Measurements from ENCODE around the gene TLR9. TPM values are rescaled to one million over a fixed set of nuclear protein-coding genes. Genes with fewer than 3 reads are reported as not detected.

The TLR9 gene
- polyA plus RNA-seq, 1 of the 3 experiments (the other 2 are of a cell fraction) = 0.12 TPM

- TF ChIP-seq REST (IDR thresholded peaks at IDR 0.05; ENCODE audit: low read depth, low read length) (no peak), FOXM1 (IDR thresholded peaks at IDR 0.05; ENCODE audit: low read depth) (no peak), TCF12 (IDR thresholded peaks at IDR 0.05) (no peak), FOXJ3 (CRISPR knock-in tag; IDR thresholded peaks at IDR 0.05) (no peak)
These were observed 43.2 kb downstream of the TLR9 start (continued) for GRCh38 chr3:52182196-52182595.

GRCh38 chr3:52181543-52181942 lies 43.9 kb downstream of the TLR9 start:
- Histone ChIP-seq H3K4me1 (ENCODE audit: control insufficient read depth in 1 of 2, insufficient read depth in 2 of 2, low read depth in 1 of 2, low read length in 1 of 2) (peaks cover 0 to 10% of the 10 kb centered on the region in 2 experiments; a peak in 1 of 4 replicates), H3K27ac (ENCODE audit: low read depth in 2 of 2, low read length in 1 of 2) (no peak overlapping the region), H3K4me2 (no peak overlapping the region), H2AFZ (ENCODE audit: low read depth) (no peak overlapping the region), H3K9me2 (no peaks in the 10 kb centered on the region), H3K27me3 (ENCODE audit: insufficient read depth) (no peaks in the 10 kb centered on the region), H3F3A (replicated peaks; ENCODE audit: insufficient read depth) (no peaks in the 10 kb centered on the region), H3K36me3 (replicated peaks in 1 of 2; ENCODE audit: control insufficient read depth in 1 of 2, insufficient read depth in 2 of 2, low read length in 1 of 2) (no peaks in the 10 kb centered on the region), H3K9me3 (no peaks in the 10 kb centered on the region), H4K20me1 (ENCODE audit: insufficient read depth) (no peaks in the 10 kb centered on the region), H3K4me3 (ENCODE audit: low read depth in 2 of 2, low read length in 1 of 2) (no peak overlapping the region), H3K9ac (no peak overlapping the region), H3K79me2 (ENCODE audit: insufficient read depth) (no peaks in the 10 kb centered on the region)
- WGBS (ENCODE audit: low lambda C conversion rate) = 63% methylated on average over 2 of the region's 4 CpGs
- no peak for DNase-seq
- ChIA-PET CTCF (interaction anchor here (0.7 to 1.5 kb wide), 2 partner anchors 158 to 181 kb away, joined by 3 to 5 read pairs; no protein-coding TSS in a partner anchor), POLR2A (no interaction called here)
- TF ChIP-seq REST (IDR thresholded peaks at IDR 0.05; ENCODE audit: low read depth, low read length) (no peak), RAD21 (IDR thresholded peaks at IDR 0.05; ENCODE audit: low read length) (no peak), ZBTB33 (IDR thresholded peaks at IDR 0.05; ENCODE audit: borderline replicate concordance, low read depth) (no peak), RXRA (IDR thresholded peaks at IDR 0.05; ENCODE audit: borderline replicate concordance, low read depth) (no peak), CTCF (IDR thresholded peaks at IDR 0.05) (no peak), GABPA (IDR thresholded peaks at IDR 0.05; ENCODE audit: low read depth) (no peak), USF2 (IDR thresholded peaks at IDR 0.05; ENCODE audit: borderline replicate concordance, low read depth, low read length) (no peak), RFX5 (IDR thresholded peaks at IDR 0.05; ENCODE audit: low read length) (no peak), TCF12 (IDR thresholded peaks at IDR 0.05) (no peak)
